SU-DHL-6 (cell line): ENCODE data around the gene TMPRSS4.

Experiments used
- H2AFZ ChIP-seq: fragments of 200-600 bp; sonication (generic); 2 replicates; pipeline ENCODE4 v1.6.1; 2014; ENCODE audit warnings: low read depth, mild to moderate bottlenecking, moderate library complexity, mixed read lengths, antibody characterized with exemption, low read length; ENCODE audit not compliant: severe bottlenecking
- H3F3A ChIP-seq: fragments of 200-600 bp; shearing (Covaris generic); 2 replicates; pipeline ENCODE4 v1.6.0; 2016; ENCODE audit warnings: antibody characterized with exemption, mild to moderate bottlenecking; ENCODE audit not compliant: insufficient read depth
- H3K27ac ChIP-seq: fragments of 200-600 bp; sonication (generic); 2 replicates; pipeline ENCODE4 v1.5.1; 2016; ENCODE audit warnings: low read depth, mild to moderate bottlenecking, low read length, moderate library complexity, mixed read lengths
- H3K27me3 ChIP-seq: fragments of 200-600 bp; sonication (generic), shearing (Covaris generic); 2 replicates; pipeline ENCODE4 v1.6.0; 2014; ENCODE audit warnings: mild to moderate bottlenecking, low read length
- H3K36me3 ChIP-seq: fragments of 200-600 bp; sonication (generic); 2 replicates; pipeline ENCODE4 v1.6.1; 2014; ENCODE audit warnings: mild to moderate bottlenecking, low read length, mixed read lengths
- H3K4me2 ChIP-seq: fragments of 300-600, 200-600 bp; shearing (Covaris generic), sonication (generic); 2 replicates; pipeline ENCODE4 v1.6.0; 2014; ENCODE audit warnings: low read length, low read depth, mild to moderate bottlenecking; ENCODE audit not compliant: poor library complexity, severe bottlenecking
- H3K4me3 ChIP-seq: fragments of 200-600 bp; sonication (generic); 2 replicates; pipeline ENCODE4 v1.5.1; 2014; ENCODE audit warnings: antibody characterized with exemption, low read length, mild to moderate bottlenecking, mixed read lengths; ENCODE audit not compliant: insufficient read depth, poor library complexity, severe bottlenecking
- H3K79me2 ChIP-seq: fragments of 200-600 bp; sonication (generic); 2 replicates; pipeline ENCODE4 v1.6.1; 2014; ENCODE audit warnings: mild to moderate bottlenecking, low read length, moderate library complexity; ENCODE audit not compliant: insufficient read depth
- H3K9ac ChIP-seq: fragments of 200-600 bp; sonication (generic); 2 replicates; pipeline ENCODE4 v1.7.0; 2014; ENCODE audit warnings: mild to moderate bottlenecking, low read length
- H3K9me2 ChIP-seq: fragments of 200-600 bp; sonication (generic); replicated peaks from 2 replicates; pipeline ENCODE4 v1.6.1; 2014; ENCODE audit warnings: low read length; ENCODE audit not compliant: insufficient read depth
- H3K9me3 ChIP-seq: fragments of 200-600 bp; sonication (generic); 2 replicates; pipeline ENCODE4 v1.6.1; 2014; ENCODE audit warnings: low read length, mixed read lengths; ENCODE audit not compliant: insufficient read depth
- H4K20me1 ChIP-seq: fragments of 200-600 bp; sonication (generic); 2 replicates; pipeline ENCODE4 v1.6.1; 2014; ENCODE audit warnings: low read depth, mild to moderate bottlenecking, antibody characterized with exemption, low read length, moderate library complexity, mixed read lengths
- CTCF ChIP-seq: fragments of 200-600 bp; sonication (generic); IDR thresholded peaks from one replicate; pipeline ENCODE4 v1.5.1; 2017; ENCODE audit warnings: antibody characterized with exemption, mild to moderate bottlenecking, low read length, moderate library complexity; ENCODE audit not compliant: insufficient read depth, poor library complexity, severe bottlenecking
- EZH2phosphoT487 ChIP-seq: fragments of 200-600 bp; sonication (generic), shearing (Covaris generic); conservative IDR thresholded peaks from 2 replicates; pipeline ENCODE4 v1.6.1; 2018; ENCODE audit warnings: mild to moderate bottlenecking, antibody characterized with exemption, low read length, moderate library complexity, mixed read lengths

TMPRSS4 gene

GRCh38 chr11:118098996-118099837 lies 22.3 kb downstream of the TMPRSS4 start:
- no peak overlapping the region for H3K9ac ChIP-seq
- no peak overlapping the region for H2AFZ ChIP-seq
- H4K20me1 ChIP-seq, result no peaks in the 10 kb centered on the region
- H3F3A ChIP-seq, result no peaks in the 10 kb centered on the region
- H3K27ac ChIP-seq, result no peak overlapping the region
- H3K9me3 ChIP-seq, result no peaks in the 10 kb centered on the region
- no peaks in the 10 kb centered on the region for H3K79me2 ChIP-seq
- H3K9me2 ChIP-seq, result no peaks in the 10 kb centered on the region
- no peak overlapping the region for H3K4me3 ChIP-seq
- H3K36me3 ChIP-seq, result no peaks in the 10 kb centered on the region
- TF ChIP-seq EZH2phosphoT487 (no peak), CTCF (no peak)
- H3K4me2 ChIP-seq, result no peak overlapping the region
- no peaks in the 10 kb centered on the region for H3K27me3 ChIP-seq

- Histone ChIP-seq H3K4me2 (no peak overlapping the region), H3K27me3 (no peaks in the 10 kb centered on the region)
Measured at GRCh38 chr11:118099838-118100556, 23.1 kb downstream of the TMPRSS4 start.

GRCh38 chr11:118100691-118101232 lies 23.9 kb downstream of the TMPRSS4 start:
- H3K9me2 ChIP-seq, result no peaks in the 10 kb centered on the region
- H3K9ac ChIP-seq, result no peak overlapping the region
- H3K36me3 ChIP-seq, result no peaks in the 10 kb centered on the region
- no peak overlapping the region for H3K27ac ChIP-seq
- TF ChIP-seq CTCF (no peak), EZH2phosphoT487 (no peak)
- H3K9me3 ChIP-seq, result no peaks in the 10 kb centered on the region
- H2AFZ ChIP-seq, result no peak overlapping the region
- H3F3A ChIP-seq, result no peaks in the 10 kb centered on the region
- no peaks in the 10 kb centered on the region for H4K20me1 ChIP-seq
- H3K27me3 ChIP-seq, result no peaks in the 10 kb centered on the region
- H3K4me2 ChIP-seq, result no peak overlapping the region
- H3K79me2 ChIP-seq, result no peaks in the 10 kb centered on the region
- H3K4me3 ChIP-seq, result no peak overlapping the region

More at GRCh38 chr11:118099838-118100556, 23.1 kb downstream of the TMPRSS4 start:
- Histone ChIP-seq H3K79me2 (no peaks in the 10 kb centered on the region), H3K9me2 (no peaks in the 10 kb centered on the region), H3K4me3 (no peak overlapping the region), H3F3A (no peaks in the 10 kb centered on the region), H3K9ac (no peak overlapping the region), H2AFZ (no peak overlapping the region), H3K36me3 (no peaks in the 10 kb centered on the region), H4K20me1 (no peaks in the 10 kb centered on the region), H3K9me3 (no peaks in the 10 kb centered on the region), H3K27ac (no peak overlapping the region)
- no peak for TF ChIP-seq CTCF
- no peak for TF ChIP-seq EZH2phosphoT487
